Activated naive CD4-positive, alpha-beta T cell treated with anti-CD3 and anti-CD28 coated beads, Interleukin-2, amount 10 ng/mL, durations not matched to agents 7 days and 5 days (primary cell): ENCODE results near the gene INSIG1.

Experiments
- CTCF ChIA-PET: fragments of 350-600 bp; sonication (Branson Sonifier 250); formaldehyde crosslinking; loops from one replicate; lab custom pipeline; 2021; ENCODE audit warnings: antibody characterized with exemption; lab: Charles Lee
- DNase-seq: peaks from one replicate; pipeline ENCODE4 v3.0.0-alpha.2; 2020
- H3K27ac Mint-ChIP-seq: one replicate; pipeline ENCODE4 v1.8.0; 2021; ENCODE audit warnings: mild to moderate bottlenecking, moderate library complexity, mixed read lengths
- H3K27me3 Mint-ChIP-seq: one replicate; pipeline ENCODE4 v1.8.0; 2021; ENCODE audit warnings: mild to moderate bottlenecking, mixed read lengths
- H3K36me3 Mint-ChIP-seq: one replicate; pipeline ENCODE4 v1.8.0; 2021; ENCODE audit warnings: mixed read lengths
- H3K4me1 Mint-ChIP-seq: one replicate; pipeline ENCODE4 v1.8.0; 2021; ENCODE audit warnings: mixed read lengths
- H3K4me3 Mint-ChIP-seq: one replicate; pipeline ENCODE4 v1.8.0; 2021; ENCODE audit warnings: mild to moderate bottlenecking, moderate library complexity, mixed read lengths
- H3K9me3 Mint-ChIP-seq: one replicate; pipeline ENCODE4 v1.8.0; 2021; ENCODE audit warnings: mixed read lengths

Gene INSIG1

DNA sequence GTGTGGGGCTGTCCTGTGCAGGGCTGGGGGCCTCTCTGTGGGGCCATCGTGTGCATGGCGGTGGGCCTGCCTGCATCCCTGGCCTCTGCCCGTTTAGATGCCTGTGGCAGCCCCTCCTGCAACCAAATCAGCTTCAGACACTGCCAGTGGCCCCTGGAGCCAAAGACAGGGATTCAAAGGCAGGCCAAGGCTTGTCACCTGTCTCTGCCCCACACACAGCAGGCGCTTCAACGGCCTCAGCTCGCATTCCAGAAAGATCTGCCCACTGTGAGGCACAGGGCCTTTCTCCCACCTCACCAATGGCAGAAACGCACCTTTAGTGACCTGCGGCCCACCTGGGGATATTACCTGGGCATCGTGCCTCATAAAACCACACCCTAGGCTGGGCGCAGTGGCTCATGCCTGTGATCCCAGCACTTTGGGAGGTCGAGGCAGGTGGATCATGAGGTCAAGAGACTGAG is 46.0 kb downstream of the INSIG1 start:
- Mint-ChIP-seq H3K27me3 (peaks cover 48% of the 10 kb centered on the region), H3K4me1 (peaks cover 11% of the 10 kb centered on the region), H3K9me3 (no peaks in the 10 kb centered on the region), H3K36me3 (no peaks in the 10 kb centered on the region), H3K4me3 (no peak overlapping the region), H3K27ac (no peak overlapping the region)
- DNase-seq, result no peak
- CTCF ChIA-PET, result interaction anchor here (1.1 to 4.0 kb wide), 5 partner anchors 110 to 427 kb away, joined by 3 to 46 read pairs (median 6); no protein-coding TSS in a partner anchor

DNA sequence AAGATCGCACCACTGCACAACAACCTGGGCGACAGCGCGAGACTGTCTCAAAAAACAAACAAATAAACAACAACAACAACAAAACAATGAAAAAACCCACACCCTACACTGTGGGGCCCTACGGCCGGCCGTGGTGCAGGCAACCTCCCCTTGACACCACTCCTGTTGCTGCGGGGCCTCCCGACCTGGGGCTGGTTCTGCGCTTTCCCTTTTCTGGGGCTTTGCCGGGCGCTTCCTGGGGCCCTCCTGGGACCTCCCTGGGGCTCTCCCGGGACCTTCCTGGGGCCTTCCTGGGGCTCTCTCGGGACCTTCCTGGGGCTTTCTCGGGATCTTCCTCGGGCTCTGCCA is 46.6 kb downstream of the INSIG1 start:
- H3K27ac Mint-ChIP-seq, result no peak overlapping the region
- H3K4me3 Mint-ChIP-seq, result no peak overlapping the region
- H3K9me3 Mint-ChIP-seq, result no peaks in the 10 kb centered on the region
- DNase-seq, result no peak
- no peaks in the 10 kb centered on the region for H3K36me3 Mint-ChIP-seq
- CTCF ChIA-PET, result interaction anchor here (0.7 to 4.0 kb wide), 20 partner anchors 7 to 436 kb away, joined by 3 to 46 read pairs (median 5); no protein-coding TSS in a partner anchor
- peaks cover 6% of the 10 kb centered on the region for H3K4me1 Mint-ChIP-seq
- H3K27me3 Mint-ChIP-seq, result peaks cover 42% of the 10 kb centered on the region

DNA sequence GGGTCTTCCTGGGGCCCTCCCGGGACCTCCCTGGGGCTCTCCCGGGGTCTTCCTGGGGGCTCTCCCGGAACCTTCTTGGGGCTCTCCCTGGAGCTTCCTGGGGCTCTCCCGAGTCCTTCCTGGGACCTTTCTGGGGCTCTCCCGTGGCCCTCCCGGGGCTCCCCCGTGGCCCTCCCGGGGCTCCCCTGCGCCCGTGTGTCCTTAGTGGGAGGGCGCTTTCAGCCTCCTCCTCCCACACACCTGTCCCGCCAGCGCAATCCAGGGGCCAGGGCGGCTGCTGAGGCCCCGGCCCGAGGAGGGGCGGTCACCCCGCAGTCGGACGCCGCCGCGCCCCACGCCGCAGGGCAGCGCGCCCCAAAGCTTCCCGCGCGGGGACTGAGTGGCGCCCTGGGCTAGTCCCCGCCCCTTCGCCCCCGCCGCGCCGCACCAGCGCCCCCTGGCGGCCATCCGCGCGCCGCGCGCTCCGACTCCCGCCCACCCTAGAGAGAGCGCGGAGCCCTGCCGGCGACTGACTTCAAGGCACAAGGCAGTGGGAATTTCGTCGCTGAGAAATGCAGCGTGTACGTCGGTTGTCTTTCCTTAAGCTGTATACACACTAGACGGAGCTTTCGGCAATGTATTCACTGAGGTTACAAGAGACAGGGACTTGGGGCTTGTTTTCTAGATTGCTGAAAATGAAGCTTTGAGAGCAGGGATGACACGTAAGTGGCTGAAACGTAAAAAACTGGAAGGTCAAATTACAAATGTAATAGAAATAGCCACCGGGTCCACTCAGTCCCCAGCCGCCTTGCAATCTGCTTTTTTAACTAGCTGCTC is 47.1 kb downstream of the INSIG1 start:
- DNase-seq, result peak; percentile 83
- Mint-ChIP-seq H3K9me3 (no peaks in the 10 kb centered on the region), H3K4me1 (peaks cover 5% of the 10 kb centered on the region), H3K27me3 (peaks cover 41% of the 10 kb centered on the region), H3K36me3 (no peaks in the 10 kb centered on the region), H3K4me3 (peak overlapping the region; percentile 55), H3K27ac (no peak overlapping the region)
- CTCF ChIA-PET, result interaction anchor here (0.6 to 4.0 kb wide), 31 partner anchors 8 to 437 kb away, joined by 3 to 46 read pairs (median 4); no protein-coding TSS in a partner anchor

DNA sequence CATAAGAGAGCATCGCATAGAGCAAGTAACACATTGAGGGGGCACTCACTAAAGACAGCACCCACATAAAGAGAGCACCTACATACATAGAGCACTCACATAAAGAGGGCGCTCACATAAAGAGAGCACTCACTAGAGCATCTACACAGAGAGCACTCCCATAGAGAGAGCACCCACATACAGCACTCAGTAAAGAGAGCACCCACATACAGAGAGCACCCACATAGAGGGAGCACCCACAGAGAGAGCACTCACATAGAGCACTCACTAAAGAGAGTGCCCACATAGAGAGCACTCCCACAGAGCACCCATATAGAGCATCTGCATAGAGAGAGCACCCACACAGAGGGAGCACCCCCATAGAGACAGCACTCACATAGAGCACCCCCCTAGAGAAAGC is 47.8 kb downstream of the INSIG1 start:
- Mint-ChIP-seq H3K27ac (no peak overlapping the region), H3K9me3 (no peaks in the 10 kb centered on the region), H3K4me3 (no peak overlapping the region), H3K27me3 (peaks cover 34% of the 10 kb centered on the region), H3K4me1 (peaks cover 5% of the 10 kb centered on the region), H3K36me3 (no peaks in the 10 kb centered on the region)
- no peak for DNase-seq
- CTCF ChIA-PET, result interaction anchor here (0.6 to 4.0 kb wide), 25 partner anchors 9 to 437 kb away, joined by 3 to 46 read pairs (median 5); no protein-coding TSS in a partner anchor

DNA sequence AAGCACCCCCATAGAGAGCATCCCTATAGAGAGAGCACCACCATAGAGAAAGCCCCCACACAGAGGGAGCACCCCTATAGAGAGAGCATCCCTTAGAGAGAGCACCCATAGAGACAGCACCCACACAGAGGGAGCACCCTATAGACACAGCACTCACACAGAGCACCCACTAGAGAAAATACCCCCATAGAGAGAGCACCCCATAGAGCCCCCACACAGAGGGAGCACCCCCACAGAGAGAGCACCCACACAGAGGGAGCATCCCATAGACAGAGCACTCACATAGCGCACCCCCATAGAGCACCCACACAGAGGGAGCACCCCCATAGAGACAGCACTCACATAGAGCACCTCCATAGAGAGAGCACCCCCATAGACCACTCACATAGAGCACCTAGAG is 48.6 kb downstream of the INSIG1 start:
- no peaks in the 10 kb centered on the region for H3K9me3 Mint-ChIP-seq
- peaks cover 31% of the 10 kb centered on the region for H3K27me3 Mint-ChIP-seq
- CTCF ChIA-PET, result no interaction called here
- H3K4me3 Mint-ChIP-seq, result no peak overlapping the region
- no peak overlapping the region for H3K27ac Mint-ChIP-seq
- no peaks in the 10 kb centered on the region for H3K36me3 Mint-ChIP-seq
- H3K4me1 Mint-ChIP-seq, result peaks cover 5% of the 10 kb centered on the region
- no peak for DNase-seq

DNA sequence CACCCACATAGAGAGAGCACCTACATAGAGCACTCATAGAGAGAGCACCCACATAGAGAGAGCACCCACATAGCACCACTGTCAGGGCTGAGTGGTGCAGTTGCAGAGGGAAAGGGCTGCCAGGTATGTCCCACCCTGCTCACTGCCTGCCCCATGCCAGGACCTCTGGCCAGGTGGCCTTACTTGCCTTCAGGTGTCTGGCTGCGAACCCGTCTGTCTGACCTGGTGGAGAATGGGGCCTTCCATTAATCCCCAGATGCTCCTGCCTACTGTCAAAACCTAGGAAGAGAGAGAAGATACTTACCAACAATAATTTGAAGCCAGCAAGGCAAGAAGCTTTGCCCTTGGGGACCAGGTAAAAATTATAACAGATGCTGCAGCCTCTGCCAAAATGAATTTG is 51.1 kb downstream of the INSIG1 start:
- H3K36me3 Mint-ChIP-seq, result no peaks in the 10 kb centered on the region
- H3K4me3 Mint-ChIP-seq, result no peak overlapping the region
- no peaks in the 10 kb centered on the region for H3K9me3 Mint-ChIP-seq
- H3K4me1 Mint-ChIP-seq, result peaks cover 5% of the 10 kb centered on the region
- H3K27ac Mint-ChIP-seq, result no peak overlapping the region
- CTCF ChIA-PET, result no interaction called here
- DNase-seq, result no peak
- H3K27me3 Mint-ChIP-seq, result peaks cover 13% of the 10 kb centered on the region

DNA sequence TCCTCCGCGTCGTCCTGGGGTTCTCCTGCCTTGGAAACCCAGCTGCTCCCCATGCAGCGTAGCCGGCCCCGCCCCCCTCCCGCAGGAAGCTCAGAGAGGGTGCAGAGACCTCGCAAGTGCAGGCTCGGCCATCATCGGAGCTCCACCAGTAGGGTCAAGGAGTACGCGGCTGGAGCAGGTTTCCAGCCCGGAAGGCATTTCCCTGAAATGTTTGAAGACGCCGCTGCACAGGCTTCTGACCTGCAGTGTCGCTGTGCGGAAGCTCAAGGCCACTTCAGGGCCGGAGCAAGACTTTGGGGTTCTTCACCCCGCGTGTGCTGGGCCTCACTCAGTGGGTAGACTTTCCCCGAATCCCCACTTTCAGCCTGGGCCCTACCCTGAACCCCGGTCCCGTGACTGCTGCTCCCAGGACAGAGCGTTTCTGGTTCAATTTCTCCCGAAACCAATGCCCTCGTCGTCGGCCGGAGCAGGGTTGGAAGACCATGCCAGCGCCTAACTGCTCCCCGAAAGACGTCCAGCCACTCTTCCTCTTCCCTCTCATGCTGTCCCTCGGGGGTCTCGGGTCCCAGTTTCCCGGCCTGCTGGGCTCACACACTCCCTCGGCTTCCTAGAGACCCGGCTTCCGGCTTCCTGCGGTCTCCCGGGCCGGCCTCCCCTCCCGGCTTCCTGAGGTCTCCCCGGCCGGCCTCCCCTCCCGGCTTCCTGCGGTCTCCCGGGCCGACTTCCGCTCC is 52.1 kb downstream of the INSIG1 start:
- H3K4me3 Mint-ChIP-seq, result no peak overlapping the region
- peaks cover 10% of the 10 kb centered on the region for H3K27me3 Mint-ChIP-seq
- H3K4me1 Mint-ChIP-seq, result peaks cover 5% of the 10 kb centered on the region
- no peak overlapping the region for H3K27ac Mint-ChIP-seq
- peaks cover 5% of the 10 kb centered on the region for H3K9me3 Mint-ChIP-seq
- CTCF ChIA-PET, result no interaction called here
- DNase-seq, result no peak
- H3K36me3 Mint-ChIP-seq, result no peaks in the 10 kb centered on the region

DNA sequence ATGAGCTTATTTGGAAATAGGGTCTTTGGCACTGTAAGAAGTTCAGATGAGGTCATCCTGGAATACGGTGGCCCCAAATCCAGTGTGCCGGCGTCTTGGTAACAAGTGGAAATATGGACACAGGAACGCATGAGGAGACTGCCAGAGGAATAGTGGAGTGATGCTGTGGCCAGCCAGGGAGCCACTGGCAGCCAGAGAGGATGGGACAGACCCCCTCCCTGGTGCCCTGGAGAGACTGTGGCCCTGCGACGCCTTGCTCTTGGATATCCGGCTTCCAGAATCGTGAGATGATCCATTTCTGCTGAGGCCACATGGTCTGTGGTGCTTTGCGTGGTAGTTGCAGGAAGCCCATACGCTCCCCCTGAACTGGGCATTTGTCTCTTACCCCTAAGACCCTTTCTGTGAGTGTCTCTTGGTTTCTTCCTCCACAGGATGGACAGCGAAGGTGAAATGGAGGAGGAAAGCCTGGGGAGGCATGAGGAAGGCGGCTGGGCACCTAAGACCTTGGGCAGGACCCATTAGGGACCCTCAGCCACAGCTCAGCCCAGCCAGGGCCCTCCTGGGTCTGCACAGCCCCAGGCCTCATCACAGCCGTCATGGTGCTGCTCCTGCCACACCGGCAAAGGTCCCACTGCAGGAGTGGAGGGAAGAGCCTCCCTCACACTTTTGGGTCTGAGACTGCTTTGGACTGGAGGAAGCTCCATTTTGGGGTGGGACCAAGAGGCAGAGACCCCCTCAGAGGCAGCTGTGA is 53.6 kb downstream of the INSIG1 start:
- H3K27me3 Mint-ChIP-seq, result peaks cover 7% of the 10 kb centered on the region
- H3K4me3 Mint-ChIP-seq, result no peak overlapping the region
- no peaks in the 10 kb centered on the region for H3K4me1 Mint-ChIP-seq
- CTCF ChIA-PET, result interaction anchor here (1.5 kb wide), 1 partner anchor 162 kb away, joined by 3 read pairs; no protein-coding TSS in a partner anchor
- DNase-seq, result no peak
- no peak overlapping the region for H3K27ac Mint-ChIP-seq
- no peaks in the 10 kb centered on the region for H3K36me3 Mint-ChIP-seq
- peaks cover 5% of the 10 kb centered on the region for H3K9me3 Mint-ChIP-seq

DNA sequence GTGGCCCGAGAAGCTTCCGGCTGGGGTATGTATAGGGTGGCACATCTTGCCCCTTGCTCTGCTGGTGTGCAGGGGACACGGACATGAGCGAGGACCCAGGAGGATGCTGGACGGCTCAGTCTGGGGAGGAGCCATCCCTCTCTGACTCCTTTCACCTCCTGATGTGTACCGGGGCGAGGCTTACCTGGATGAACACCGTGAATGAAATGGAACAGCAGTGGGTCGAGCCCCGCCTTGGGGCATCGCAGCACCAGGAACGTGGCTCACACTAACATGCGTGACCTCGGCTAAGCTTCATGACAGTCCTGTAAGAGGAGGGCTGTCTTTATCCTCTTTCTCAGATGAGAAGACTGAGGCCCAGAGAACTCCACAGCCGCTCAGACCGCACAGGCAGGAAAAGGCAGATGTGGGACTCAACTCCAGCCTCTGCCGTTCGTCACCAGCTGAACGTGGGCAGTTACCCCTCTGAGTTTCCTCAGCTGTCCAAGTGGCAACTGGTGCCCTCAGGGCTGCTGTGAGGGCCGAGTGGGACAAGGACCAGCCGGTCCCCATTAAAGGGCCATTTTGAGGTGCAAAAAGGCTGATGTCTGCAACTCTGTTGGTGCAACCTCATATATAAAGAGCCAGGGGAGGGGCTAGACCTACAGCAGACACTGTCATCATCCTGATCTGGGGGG is 54.5 kb downstream of the INSIG1 start:
- no peaks in the 10 kb centered on the region for H3K36me3 Mint-ChIP-seq
- no peak for DNase-seq
- peaks cover 5% of the 10 kb centered on the region for H3K9me3 Mint-ChIP-seq
- CTCF ChIA-PET, result interaction anchor here (1.5 kb wide), 1 partner anchor 163 kb away, joined by 3 read pairs; no protein-coding TSS in a partner anchor
- H3K27me3 Mint-ChIP-seq, result peaks cover 11% of the 10 kb centered on the region
- H3K27ac Mint-ChIP-seq, result no peak overlapping the region
- no peak overlapping the region for H3K4me3 Mint-ChIP-seq
- no peaks in the 10 kb centered on the region for H3K4me1 Mint-ChIP-seq

DNA sequence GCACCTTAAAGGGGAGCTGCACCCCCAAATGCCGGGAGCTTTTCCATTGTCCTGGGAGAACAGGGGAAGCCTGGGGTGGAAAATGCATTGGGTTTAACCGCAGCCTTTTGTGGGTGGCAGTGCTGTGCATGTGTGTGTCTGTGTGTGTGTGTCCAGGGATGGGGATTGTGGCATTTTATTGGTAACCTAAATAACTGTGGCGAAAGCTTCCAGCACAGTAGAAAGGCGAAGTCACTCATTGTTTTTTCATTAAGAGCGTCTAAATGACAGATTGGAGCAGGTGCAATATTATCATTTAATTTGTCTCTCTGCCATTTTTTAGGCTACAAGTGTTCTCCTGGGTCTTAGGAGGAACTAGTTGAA is 55.1 kb downstream of the INSIG1 start:
- Mint-ChIP-seq H3K36me3 (no peaks in the 10 kb centered on the region), H3K27ac (no peak overlapping the region), H3K4me3 (no peak overlapping the region), H3K27me3 (peaks cover 13% of the 10 kb centered on the region), H3K9me3 (peaks cover 5% of the 10 kb centered on the region), H3K4me1 (no peaks in the 10 kb centered on the region)
- no peak for DNase-seq
- CTCF ChIA-PET, result no interaction called here

DNA sequence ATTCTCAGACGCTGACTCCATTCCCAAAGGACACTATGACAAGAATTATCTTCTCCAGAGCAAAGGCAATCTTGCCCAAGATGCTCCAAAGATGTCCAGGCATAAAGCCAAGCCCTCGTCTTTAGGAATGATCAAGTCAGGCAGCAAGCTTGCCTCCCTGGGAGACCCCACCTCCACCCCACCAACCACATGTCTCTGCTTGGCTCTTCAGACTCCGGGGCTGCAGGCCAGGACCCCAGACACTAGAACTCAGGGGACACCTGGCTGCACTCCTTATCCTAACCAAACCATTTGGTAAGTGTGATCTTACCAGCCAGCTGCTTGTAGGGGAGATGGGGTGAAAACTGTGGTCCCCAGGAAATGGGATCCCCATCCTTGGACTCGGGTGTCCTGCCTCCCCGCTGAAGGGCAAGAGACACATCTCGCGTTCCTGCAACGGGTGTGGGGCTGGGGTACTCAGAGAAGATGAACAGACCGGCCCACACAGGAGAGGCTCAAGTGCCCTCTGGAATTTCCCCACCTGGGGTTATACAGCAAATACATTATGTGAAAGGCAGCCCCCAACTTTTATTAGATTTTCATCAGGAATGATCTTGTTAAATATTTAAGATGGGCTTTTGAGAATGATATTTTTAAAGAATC is 55.7 kb downstream of the INSIG1 start:
- Mint-ChIP-seq H3K9me3 (peaks cover 5% of the 10 kb centered on the region), H3K4me1 (no peaks in the 10 kb centered on the region), H3K27me3 (peaks cover 19% of the 10 kb centered on the region), H3K36me3 (no peaks in the 10 kb centered on the region), H3K27ac (no peak overlapping the region), H3K4me3 (no peak overlapping the region)
- CTCF ChIA-PET, result no interaction called here
- DNase-seq, result no peak

DNA sequence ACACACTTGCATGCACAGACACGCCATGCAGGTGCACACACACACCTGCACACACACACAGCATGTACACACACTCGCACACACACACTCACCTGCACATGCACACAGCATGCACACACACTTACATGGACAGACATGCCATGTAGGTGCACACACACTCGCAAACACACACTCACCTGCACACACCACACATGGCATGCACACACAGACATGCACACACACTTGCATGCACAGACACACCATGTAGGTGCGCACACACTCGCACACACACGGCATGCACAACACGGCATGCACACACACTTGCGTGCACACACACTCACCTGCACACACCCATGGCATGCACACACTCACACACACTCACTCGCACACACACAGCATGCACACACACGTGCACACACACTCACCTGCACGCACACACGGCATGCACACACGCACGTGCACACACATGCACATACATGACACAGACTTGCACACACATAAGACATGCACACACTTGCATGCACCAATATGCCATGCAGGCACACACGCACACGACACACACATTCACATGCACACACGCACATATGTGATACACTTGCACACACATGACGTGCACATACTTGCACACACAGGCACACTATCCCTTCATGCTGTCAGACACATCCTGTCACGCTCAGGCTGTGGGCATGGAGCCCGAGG is 56.8 kb downstream of the INSIG1 start:
- Mint-ChIP-seq H3K4me3 (no peak overlapping the region), H3K36me3 (no peaks in the 10 kb centered on the region), H3K27me3 (peaks cover 25% of the 10 kb centered on the region), H3K27ac (no peak overlapping the region), H3K9me3 (peaks cover 5% of the 10 kb centered on the region), H3K4me1 (no peaks in the 10 kb centered on the region)
- DNase-seq, result no peak
- CTCF ChIA-PET, result no interaction called here

DNA sequence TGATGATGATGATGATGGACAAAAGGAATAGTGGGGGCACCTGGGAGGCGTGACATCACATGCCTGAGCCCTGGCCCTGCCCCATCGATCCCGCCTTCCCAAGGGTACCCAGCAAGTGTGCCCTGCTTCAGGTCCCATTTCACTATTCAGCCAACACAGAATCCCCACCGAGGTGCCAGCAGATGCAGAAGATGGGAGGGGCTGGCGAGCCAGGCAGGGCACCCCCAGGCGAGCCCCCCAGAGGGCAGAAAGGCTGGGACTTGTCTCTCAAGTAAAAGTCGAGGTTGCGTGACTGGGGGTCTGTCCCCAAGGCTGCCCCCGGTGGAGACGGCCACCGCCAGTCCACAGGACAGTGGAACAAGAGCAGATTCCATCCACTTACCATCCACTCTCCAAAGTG is 57.5 kb downstream of the INSIG1 start:
- H3K4me1 Mint-ChIP-seq, result no peaks in the 10 kb centered on the region
- peaks cover 5% of the 10 kb centered on the region for H3K9me3 Mint-ChIP-seq
- DNase-seq, result no peak
- H3K4me3 Mint-ChIP-seq, result no peak overlapping the region
- peaks cover 30% of the 10 kb centered on the region for H3K27me3 Mint-ChIP-seq
- CTCF ChIA-PET, result interaction anchor here (3.1 kb wide), 1 partner anchor 428 kb away, joined by 17 read pairs; no protein-coding TSS in a partner anchor
- no peak overlapping the region for H3K27ac Mint-ChIP-seq
- no peaks in the 10 kb centered on the region for H3K36me3 Mint-ChIP-seq
